GM18907 (cell line): ENCODE results near the gene ROBO4.
A peak's percentile ranks its signal among the peaks of the same experiment; 100 is the strongest.

ENCODE experiments used
- ATAC-seq: cut with Tn5 transposase; IDR thresholded peaks from one replicate; pipeline ENCODE4 v1.9.1; 2021; ENCODE audit warnings: mild to moderate bottlenecking, moderate library complexity; ENCODE audit not compliant: unreplicated experiment

The ROBO4 gene

DNA sequence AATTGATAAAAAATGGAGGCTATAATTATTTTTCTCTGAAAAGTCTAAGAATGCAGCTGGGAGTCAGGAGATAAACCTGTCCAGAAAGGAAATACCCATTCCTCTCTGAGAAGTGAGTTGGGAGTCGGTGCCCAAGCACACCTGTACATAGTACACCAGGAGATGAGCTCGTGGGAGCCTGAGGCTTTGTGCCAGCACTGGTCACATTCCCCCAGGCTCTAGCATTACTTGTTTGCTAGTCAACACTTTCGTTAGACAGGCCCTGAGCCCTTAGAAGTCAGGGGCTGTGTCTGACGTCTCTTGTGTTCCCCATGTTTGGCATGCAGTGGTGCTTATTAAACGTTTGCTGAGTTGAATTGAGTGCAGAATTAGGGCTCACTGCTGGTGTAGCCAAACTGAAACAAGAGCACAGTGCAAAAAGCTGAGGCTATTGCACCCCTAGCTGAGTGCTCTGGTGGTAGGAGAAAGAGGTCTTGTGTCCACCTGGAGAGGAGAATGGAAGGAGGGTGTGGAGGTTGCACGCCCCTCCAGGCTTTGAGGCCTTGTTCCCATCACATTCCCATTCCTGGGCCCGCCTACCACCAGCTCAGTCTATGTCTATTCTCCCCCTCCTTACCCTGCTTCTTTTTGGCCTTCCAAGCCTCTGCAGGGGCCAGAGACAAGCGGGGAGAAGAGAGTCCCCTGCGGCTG is 6.8 kb downstream of the ROBO4 start:
- ATAC-seq: no peak

DNA sequence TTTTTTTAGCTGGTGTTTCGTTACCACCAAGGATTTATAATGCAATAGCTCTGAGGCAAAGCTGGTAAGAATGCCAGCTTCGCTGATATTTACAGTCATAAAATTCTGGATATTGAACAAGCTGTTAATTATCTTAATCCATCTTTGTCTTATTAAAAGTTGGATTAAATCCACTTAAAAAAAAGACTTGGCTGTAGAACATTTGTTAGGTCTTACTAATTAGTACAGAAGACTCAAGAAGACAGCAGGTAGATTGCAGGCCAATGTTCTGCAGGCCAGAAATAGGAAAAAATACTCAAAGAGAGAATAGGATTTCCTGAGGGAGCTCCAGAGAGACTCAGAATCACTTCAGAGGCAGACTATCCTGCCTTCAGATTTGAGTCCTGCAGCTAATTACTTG is 7.5 kb downstream of the ROBO4 start:
- ATAC-seq: no peak

DNA sequence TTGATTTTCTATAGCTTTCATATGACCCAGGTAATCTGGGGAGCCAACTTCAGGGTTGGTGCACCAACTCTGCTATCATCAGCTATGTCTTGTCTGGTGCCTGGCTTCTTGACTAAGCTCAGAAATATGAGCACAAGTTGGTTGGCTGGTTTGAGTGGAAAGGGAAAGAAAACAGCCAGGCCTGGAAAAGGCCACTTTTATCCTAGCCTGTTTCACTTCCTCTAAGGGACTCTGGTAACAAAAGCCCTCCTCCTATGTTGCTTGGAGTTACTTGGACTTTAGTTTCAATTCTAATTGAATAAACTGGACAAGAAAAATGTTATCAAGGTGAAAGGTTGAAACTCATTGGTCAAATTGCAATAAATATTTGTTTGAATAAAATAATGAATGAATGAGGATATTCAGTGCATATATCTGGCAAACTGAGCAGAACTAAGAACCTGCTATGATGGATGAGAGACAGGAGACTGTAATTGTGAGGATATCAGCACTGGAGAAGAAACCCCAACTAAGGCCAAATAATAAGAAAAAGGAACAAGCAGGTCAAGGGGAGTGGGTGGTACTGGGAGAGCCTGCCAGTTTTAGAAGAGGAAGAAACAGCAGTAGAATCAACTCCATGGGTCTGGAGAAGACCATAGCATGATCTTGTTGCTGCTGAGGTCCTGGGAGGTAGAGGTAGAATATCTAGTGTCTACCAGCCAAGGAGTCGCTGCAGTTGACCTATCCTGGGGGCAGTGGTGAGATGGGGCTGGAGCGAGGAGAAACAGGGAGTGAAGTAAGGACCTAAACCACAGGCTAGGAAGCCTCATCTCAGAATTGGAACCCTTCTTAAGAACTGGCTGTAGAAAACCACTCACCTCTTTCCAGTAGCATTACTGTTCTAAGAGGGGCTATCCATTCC is 8.2 kb downstream of the ROBO4 start:
- no peak for ATAC-seq

DNA sequence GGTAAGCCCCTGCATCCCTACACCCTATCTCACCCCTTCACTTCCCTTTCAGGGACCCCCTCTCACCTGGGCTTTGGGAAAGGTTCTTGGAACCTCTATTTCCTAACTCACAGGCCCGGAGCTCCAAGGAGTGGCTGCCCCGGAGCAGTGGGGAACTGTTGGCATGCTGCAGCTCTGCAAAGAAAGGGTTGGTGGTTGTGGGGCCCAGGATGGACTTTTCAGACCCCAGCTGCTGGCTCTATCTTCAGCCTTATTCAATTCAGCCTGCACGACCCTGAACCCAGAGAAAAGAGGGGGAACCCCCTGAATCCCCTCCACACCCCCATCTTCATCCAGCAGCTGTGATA is 10.0 kb downstream of the ROBO4 start:
- no peak for ATAC-seq

DNA sequence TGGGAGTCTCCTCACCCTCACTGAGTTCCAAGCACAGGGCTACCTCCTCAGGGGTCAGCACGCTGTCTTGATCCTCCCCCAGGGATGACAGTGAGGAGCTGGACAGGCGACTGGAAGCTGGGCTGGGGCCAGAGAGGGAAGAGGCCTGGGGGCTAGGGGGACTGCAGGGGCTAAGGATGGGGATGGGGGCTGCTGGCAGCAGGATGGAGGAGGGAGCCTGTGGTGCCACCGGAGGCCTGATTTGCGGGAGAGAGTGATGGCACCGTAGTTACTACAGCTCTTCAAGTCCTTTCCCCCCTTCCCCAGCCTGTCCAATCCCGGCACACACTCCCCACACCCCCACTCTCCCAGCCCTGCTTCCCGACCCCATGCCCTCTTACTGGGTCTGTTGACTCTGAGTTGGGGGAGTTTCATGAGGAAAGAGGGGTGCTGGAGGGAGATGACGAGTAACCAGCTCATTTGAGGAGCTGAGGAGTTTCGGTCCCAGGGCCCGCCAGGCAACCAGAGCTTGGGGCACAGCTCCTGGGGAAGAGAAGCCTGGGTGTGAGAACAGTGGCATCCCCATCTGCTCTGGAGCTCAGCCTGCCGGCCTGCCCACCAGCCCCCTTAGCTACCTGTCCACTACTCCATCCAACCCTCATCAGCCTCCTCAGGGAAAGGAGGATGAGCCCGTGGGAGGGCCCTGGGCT is 10.5 kb downstream of the ROBO4 start:
- ATAC-seq: no peak

DNA sequence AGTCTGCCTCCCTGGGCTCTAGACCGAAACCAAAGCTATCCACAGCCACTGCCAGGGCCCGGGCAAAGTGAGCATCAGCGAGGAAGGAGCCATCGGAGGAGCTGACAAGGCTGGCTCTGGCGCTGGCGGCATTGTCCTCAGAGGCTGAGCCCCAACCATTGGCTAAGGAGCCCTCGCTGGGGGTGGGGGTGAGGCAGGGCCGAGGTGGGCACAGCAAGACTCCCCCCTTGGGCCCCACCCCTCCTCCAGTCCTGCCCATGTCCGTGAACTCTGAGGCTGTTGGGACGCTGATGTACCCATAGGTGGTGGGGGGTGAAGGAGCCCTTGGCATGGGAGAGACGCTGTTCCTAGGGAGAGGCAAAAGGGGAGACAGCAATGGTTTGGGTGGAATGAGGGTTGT is 11.2 kb downstream of the ROBO4 start:
- no peak for ATAC-seq

DNA sequence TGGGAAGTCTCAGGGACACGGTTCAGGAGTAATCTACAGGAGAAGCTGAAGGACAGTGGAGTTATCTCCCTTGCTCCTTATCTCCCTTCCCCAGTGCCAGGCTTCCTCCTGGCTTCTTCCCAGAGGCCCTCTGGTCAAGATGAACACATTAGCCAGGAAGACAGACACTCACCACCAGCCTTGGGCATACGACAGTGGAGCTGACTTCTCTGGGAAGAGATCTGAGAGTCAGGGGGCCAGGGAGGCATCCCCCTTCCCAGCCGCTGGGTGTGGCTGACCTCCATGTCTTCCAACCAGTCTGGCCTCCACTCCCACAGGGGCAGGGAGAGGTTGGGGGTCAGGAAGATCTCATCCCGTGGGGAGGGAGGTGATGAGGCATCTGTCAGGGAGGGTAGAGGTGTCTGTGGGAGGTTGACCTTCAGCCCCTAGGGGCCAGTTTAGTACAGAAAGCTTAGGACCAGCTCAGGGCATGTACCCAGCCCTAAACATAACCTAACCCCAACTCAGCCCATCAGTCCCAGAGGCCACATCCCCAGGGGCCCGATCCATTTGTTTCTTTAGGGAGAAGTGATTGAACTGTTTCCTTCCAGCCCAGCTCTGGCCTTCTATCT is 12.7 kb downstream of the ROBO4 start:
- no peak for ATAC-seq

DNA sequence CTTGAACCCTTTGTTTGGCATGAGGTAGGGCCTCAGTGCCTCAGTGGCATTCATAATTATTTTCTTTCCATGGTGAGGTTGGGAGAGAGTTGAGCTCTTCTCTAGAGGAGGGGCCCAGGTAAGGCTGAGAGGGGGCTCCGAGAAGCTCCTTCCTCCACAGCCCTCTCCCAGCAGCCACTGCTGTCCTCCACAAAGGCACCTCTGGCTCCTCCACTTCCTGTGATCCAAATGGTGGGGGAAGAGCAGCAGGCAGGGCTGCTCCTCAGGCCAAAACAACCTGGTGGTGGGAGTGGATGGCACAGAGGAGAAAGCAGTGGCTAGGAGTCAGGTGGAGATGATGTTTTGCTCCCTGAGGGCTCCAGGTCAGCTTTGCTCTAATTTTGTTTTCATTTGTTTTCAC is 13.3 kb downstream of the ROBO4 start:
- ATAC-seq: no peak

DNA sequence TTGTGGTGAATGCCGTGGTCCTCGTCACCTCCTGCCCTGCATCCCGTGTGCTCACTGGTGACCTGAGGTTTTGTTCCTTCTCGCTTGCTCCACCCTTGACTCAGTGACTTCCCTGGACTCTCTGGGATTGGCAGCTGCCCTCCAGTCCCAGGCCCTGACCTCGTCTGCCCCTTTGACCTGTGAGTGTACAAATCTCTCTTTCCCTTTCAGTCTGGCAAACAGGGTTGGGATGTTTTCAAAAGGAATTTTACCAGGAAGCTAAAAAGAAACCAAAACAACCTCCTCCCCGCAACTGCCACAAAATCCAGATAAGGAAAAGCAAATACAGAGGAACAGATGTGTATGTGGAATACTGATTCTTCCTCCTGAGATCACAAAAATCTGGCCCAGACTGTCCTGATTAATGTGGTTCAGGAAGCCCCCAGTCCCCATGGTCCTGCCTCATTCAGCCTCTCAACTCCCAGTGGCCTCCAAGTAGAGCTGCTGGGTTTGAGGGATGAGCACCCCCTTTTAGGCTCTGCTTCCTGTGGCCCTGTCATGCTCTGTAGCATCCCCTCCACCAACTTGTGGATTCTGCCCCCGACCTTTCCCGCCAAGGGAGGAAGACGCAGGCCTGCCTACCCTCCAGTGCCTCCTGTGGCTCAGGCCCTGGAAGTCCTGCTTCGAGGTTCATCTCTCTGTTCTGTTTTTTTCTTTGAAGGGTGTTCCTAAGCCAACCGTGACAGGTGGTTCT is 15.2 kb downstream of the ROBO4 start:
- no peak for ATAC-seq

DNA sequence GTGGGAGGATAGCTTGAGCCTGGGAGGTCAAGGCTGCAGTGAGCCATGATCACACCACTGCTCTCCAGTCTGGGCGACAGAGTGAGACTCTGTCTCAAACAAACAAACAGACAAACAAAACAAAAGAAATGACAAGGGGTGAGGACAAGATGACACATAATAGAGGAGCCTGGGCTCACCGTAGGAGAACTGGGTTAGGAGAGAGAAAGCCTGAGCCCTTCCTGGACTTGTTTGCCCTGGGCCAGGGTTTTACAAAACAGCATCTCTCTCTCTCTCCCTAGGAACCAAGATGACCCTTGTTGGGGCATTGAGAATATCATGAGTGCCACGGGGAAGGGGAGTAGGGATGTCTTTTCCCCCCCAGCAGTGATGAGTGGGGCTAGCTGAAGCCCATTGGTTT is 16.7 kb downstream of the ROBO4 start:
- ATAC-seq: no peak

DNA sequence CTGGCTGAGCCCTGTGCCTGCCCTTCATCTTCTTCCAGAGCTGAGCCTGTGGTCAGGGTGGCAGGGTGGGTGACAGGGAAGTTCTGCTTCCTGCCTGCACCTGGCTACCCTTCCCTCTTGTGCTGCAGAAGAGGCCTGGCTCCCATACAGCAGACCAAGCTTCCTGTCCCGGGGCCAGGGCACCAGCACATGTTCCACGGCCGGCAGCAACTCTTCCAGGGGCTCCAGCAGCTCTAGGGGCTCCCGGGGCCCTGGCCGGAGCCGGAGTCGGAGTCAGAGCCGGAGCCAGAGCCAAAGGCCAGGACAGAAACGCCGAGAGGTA is 17.4 kb downstream of the ROBO4 start:
- ATAC-seq: no peak

DNA sequence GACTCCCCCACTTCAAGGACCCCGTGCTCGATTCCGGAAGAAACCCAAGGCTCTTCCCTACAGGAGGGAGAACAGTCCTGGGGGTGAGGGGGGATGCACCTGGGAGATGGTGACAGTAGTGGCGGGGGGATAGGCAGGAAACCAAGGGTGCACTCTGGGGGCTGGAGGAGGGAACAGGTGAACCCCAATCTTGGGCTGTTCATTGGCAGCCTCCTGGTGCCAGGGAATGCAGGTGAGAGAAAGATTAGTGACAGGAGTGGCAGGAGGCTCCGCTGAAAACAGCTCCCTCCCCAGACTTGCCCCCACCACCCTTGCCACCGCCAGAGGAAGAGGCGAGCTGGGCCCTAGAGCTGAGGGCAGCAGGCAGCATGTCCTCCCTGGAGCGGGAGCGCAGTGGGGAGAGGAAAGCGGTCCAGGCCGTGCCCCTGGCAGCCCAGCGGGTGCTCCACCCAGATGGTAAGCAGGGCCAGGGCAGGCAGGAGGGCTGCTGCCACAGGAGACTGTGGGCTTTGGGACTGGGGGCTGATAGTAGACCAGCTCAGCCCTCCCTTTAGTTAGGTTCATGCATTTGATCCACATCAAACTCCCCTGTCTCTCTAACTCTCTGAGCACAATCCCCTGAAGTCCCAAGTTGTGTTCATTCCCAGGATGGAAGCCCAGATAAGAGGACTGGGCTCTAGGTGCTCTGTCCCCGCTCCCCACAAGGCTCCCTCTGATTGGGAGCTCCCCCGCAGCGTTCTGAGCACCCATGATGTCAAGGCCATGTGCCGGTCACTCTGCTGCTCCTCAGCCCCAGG is 18.0 kb downstream of the ROBO4 start:
- no peak for ATAC-seq

DNA sequence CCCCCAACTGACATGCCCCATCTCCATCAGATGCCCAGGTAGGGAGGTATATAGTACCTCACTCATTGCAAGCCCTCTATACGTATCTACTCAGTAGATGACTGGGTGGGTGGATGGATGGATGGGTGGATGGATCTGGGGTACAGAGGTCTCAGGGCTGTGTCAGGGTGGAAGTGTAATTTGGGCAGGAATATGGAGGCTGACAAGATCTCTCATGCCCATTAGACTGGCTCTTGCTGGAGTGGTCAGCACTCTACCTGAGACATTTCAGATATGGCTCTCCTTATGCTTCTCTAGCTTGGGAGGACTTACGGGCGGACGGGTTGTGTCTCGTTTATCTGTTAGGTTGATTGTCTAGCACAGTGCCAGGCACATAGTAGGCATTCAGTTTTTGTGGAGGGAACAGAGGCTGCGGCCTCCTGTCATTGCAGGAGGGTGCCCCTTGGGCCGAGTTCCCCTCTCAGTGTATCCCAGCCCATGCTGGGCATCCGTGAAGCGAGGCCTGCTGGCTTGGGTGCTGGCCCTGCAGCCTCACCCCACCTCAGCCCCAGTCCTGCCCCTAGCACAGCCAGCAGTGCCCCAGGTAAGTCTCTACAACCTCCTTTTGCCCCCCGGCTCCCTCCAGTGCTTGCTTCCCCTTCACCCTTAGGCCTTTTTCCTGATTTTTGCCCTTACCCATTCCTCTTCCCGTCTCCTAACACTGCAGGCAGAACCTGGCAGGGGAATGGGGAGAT is 18.7 kb downstream of the ROBO4 start:
- no peak for ATAC-seq

DNA sequence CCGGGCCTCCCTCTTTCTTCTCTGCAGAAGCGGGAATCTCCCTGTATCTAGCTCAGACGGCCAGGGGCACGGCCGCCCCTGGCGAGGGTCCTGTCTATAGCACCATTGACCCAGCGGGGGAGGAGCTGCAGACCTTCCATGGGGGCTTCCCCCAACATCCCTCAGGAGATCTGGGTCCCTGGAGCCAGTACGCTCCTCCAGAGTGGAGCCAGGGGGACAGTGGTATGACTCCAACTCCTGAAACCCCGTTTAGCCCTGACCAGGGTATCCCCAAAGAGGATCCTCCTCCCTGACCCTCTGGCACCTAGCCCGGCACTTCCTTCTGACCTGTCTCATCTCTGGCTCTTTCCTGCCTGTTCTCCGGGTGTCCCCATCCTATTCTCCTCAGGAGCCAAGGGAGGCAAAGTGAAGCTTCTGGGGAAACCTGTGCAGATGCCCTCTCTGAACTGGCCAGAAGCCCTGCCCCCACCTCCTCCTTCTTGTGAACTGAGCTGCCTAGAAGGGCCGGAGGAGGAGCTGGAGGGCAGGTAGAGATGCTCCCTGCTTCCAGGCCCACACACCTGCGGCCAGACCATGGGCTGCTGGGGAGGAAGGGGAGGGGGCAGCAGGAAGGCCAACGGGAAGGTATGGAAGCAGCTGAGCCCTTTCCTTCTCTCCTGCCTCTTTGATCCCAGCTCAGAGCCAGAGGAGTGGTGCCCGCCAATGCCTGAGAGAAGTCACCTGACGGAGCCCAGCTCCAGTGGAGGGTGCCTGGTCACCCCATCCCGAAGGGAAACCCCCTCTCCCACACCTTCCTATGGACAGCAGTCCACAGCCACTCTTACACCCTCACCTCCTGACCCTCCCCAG is 19.5 kb downstream of the ROBO4 start:
- no peak for ATAC-seq

DNA sequence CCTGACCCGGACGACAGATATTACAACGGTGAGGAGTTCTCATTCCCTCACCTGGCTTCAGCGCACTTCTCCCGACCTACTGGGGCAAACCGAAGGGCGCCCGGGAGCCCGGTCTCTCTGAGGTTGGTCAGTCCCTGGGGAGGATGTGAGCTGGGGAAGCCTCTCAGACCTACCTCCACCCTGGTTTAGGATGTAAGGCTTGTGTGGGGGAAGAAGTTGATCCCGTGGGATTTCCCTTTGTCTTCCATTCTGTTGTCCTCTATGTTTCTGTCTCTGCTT is 20.1 kb downstream of the ROBO4 start:
- ATAC-seq: no peak

DNA sequence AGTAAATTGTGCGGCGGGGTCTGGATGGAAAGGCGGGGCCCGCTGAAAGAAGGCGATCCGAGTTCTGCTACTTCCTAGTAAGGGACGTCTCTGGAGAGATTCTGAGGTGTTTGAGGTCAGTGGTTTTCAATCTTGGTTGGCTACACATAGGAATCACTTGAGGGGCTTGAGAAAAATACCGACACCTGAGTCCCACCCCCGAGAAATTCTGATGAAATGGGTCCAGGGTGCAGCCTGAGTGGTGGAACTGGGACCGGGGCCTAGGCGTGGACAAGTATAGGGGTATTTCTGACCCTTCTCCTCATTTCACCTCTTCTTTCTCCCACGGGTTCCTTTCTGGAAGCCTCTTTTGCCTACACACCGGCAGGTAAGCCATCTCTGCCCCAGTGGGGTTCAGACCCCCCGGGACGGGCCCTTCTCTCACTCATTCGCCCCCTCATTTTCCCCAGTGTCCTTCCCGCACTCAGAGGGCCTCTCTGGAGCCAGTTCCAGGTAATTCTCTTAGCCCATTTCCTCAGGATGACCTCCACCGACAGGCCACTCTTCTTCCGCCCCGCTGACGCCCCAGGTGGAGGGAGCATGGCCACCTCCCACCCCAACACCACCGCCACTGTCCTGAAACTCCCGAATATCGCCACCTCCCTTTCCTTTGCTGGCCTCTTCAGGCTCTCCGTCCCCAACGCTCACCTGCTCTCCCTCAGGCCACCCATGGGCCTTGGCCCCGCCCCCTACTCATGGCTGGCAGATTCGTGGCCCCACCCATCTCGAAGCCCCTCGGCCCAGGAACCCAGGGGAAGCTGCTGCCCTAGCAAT is 20.6 kb downstream of the ROBO4 start:
- ATAC-seq: no peak

DNA sequence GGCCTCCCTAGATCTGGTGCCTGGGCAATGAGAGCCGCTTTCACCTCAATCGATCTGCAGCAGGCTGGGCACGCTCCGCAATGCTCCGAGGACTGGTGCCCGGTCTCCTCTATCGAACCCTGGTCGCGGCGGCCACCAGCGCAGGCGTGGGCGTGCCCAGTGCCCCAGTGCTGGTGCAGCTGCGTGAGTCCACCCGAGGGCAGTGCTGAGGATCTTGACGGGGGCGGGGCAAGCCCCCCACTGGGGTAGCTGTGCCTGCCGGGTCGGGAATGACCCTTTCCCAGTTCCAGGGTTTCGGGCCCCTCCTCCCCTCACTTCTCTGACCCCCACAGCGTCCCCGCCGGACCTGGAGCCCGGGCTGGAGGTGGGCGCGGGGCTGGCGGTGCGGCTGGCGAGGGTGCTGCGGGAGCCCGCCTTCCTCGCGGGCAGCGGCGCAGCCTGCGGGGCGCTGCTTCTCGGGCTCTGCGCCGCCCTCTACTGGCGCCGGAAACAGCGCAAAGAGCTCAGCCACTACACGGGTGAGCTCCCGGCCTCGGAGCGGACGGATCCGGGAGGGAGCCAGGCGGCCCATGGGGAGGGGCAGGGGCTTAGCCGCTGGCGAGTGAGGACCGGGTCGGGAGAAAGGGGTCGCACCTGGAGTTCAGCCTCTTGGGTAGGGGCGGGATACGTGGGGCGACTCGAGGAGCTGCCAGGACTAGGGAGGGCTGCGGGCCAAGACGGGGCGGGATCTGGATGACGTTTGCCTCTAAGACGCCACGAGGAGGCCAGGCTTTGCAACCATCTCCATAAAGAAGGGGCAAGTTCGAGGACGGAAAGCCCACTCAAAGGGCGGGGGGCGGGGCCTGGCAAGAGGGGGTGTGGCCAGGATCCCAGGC is 21.5 kb downstream of the ROBO4 start:
- ATAC-seq: peak; percentile 92
